Ovary (tissue), 9 donors: ENCODE data around the gene C1orf50. TPM values are rescaled to one million over a fixed set of nuclear protein-coding genes. Genes with fewer than 3 reads are reported as not detected.

Source experiments
- DNase-seq, 5 donors: peaks; one replicate each; pipeline ENCODE4 v3.0.0-alpha.2; 2019 to 2020
- H3K27ac ChIP-seq, 2 donors: fragments of 200-600 bp; one replicate each; pipeline versions ENCODE4 v1.5.1 to v1.8.0; 2019 to 2022
- H3K27me3 ChIP-seq: fragments of 200-600 bp; one replicate; pipeline ENCODE4 v1.8.0; 2022
- H3K36me3 ChIP-seq: fragments of 200-600 bp; sonication (generic); one replicate; pipeline ENCODE4 v1.5.1; 2019
- H3K4me1 ChIP-seq: one replicate; pipeline ENCODE4 v1.8.1; 2013; ENCODE audit warnings: mild to moderate bottlenecking, moderate library complexity; ENCODE audit not compliant: insufficient read depth
- H3K4me3 ChIP-seq: fragments of 200-600 bp; sonication (generic); one replicate; pipeline ENCODE4 v1.5.1; 2017
- H3K9me3 ChIP-seq, 2 donors: fragments of 200-600 bp in 1 of 2; sonication (generic) in 1 of 2; one replicate each; pipeline versions ENCODE4 v1.5.1 to v1.8.1; 2013 to 2019; ENCODE audit warnings: mild to moderate bottlenecking in 1 of 2, moderate library complexity in 1 of 2
- EP300 ChIP-seq: sonication (generic); formaldehyde crosslinking; IDR thresholded peaks from one replicate; pipeline ENCODE4 v1.6.1; 2017; ENCODE audit warnings: antibody characterized with exemption
- POLR2A ChIP-seq: fragments of 450-650 bp; IDR thresholded peaks from one replicate; pipeline ENCODE4 v1.6.1; 2017; ENCODE audit warnings: antibody characterized with exemption, mild to moderate bottlenecking, moderate library complexity
- WGBS, 3 donors: extraction: QIAGEN DNeasy Blood & Tissue Kit in 1 of 3; methylation state at CpG; one replicate each; pipeline versions ENCODE4 v1.1.5 to v1.1.7; 2013 to 2017; 5-methylcytosine and 5-hydroxymethylcytosine counted together
- intact Hi-C, 4 donors: fragments of 100-400 bp; cut with DNase I; formaldehyde crosslinking; loops; one replicate each; pipeline versions ENCODE4 v1.11.0 to v1.15.1; 2022 to 2023
- polyA plus RNA-seq, 2 donors: library from polyadenylated mRNA; stranded (reverse); fragments of 200-250 nt in 1 of 2; fragments of 350-450 nt in 1 of 2; fragmentation: Illumina TruSeq in 1 of 2; extraction: RNeasy Lipid Tissue Mini Kit (QIAGEN cat#74804) in 1 of 2; gene quantifications; one replicate each; pipeline ENCODE4 v1.2.3, GENCODE V29; 2013 to 2014
- total RNA-seq, 7 donors: library from RNA; depleted of rRNA in 2 of 7; stranded (reverse); fragments of >200 nt in 2 of 7; fragmentation: NEBNext Ultra II Directional in 3 of 7; extraction: Animal tissue kit (Norgen Biotek cat#: 25700) in 3 of 7; gene quantifications; one replicate each; pipeline versions ENCODE4 v1.1.0 to v1.2.4, GENCODE V29; 2016 to 2023
- TF ChIP-seq, protein P1 (sequence below), 3 donors: fragments of 450-650 bp in 2 of 3; fragments of 200-600 bp in 1 of 3; IDR thresholded peaks; one replicate each; pipeline versions ENCODE4 v1.5.1 to v1.8.0; 2016 to 2022; ENCODE audit warnings: antibody characterized with exemption in 3 of 3, mild to moderate bottlenecking in 1 of 3
- donor health status: DM: no; HTN: no; CAD: no; lungs with moderate emphysema.
- donor health status: DM: no; HTN: no; CAD: no.
- donor health status: Bipolar disorder and iron deficiency.
- donor health status: DM: yes; HTN: yes; CAD: no.
- donor health status: DM: no; HTN: no; CAD: no.
- donor health status: DM: yes; HTN: yes; CAD: no.

C1orf50 gene
- total and polyA plus RNA-seq, 9 donors: 1.3 to 13.6 (median 5.8) TPM

DNA sequence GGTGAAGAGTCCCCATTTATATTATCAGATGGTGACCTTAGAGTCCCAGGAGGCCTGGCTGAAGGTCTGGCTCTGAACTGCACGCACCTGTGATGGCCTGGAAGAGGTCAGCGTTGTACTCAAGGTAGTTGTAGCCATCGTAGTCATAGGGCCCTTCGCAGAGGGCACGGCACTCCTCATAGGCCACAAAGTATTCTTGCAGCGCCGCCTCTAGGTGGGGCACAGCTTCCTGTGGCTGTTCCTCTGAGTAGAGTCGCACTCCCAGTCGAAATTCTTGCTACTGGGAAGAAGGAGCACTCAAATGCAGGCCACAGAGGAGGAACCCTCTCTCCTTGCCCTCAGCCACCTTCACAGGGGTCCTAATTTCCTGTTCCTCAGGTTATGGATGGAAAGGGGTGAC lies 7.9 kb upstream of the C1orf50 start:
- H3K4me3 ChIP-seq: no peak overlapping the region
- no peaks in the 10 kb centered on the region for H3K9me3 ChIP-seq
- WGBS, 3 donors: 68 to 83% (median 77%) methylated on average over 9 of the region's 9 CpGs
- intact Hi-C loops: no loop called here
- no peaks in the 10 kb centered on the region for H3K36me3 ChIP-seq
- no peak for DNase-seq
- peaks cover 2% of the 10 kb centered on the region for H3K4me1 ChIP-seq
- no peak overlapping the region for H3K27ac ChIP-seq
- no peaks in the 10 kb centered on the region for H3K27me3 ChIP-seq
- no peak for TF ChIP-seq EP300
- TF ChIP-seq, protein P1, sequence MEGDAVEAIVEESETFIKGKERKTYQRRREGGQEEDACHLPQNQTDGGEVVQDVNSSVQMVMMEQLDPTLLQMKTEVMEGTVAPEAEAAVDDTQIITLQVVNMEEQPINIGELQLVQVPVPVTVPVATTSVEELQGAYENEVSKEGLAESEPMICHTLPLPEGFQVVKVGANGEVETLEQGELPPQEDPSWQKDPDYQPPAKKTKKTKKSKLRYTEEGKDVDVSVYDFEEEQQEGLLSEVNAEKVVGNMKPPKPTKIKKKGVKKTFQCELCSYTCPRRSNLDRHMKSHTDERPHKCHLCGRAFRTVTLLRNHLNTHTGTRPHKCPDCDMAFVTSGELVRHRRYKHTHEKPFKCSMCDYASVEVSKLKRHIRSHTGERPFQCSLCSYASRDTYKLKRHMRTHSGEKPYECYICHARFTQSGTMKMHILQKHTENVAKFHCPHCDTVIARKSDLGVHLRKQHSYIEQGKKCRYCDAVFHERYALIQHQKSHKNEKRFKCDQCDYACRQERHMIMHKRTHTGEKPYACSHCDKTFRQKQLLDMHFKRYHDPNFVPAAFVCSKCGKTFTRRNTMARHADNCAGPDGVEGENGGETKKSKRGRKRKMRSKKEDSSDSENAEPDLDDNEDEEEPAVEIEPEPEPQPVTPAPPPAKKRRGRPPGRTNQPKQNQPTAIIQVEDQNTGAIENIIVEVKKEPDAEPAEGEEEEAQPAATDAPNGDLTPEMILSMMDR (IDR thresholded peaks at IDR 0.05): no peak

DNA sequence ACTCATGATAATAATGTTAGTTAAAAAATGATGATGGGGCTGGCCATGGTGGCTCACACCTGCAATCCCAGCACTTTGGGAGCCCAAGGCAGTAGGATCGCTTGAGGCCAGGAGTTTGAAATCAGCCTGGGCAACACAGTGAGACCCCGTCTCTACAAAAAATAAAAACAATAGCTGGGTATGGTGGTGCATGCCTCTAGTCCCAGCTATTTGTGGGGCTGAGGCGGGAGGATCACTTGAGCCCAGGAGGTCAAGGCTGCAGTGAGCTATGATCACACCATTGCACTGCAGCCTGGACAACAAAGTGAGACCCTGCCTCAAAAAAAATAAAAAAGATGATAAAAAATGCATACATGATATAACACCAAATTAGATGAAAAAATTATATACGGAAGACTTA lies 5.5 kb upstream of the C1orf50 start:
- Histone ChIP-seq H3K27ac (no peak overlapping the region), H3K36me3 (no peaks in the 10 kb centered on the region), H3K27me3 (no peaks in the 10 kb centered on the region), H3K9me3 (no peaks in the 10 kb centered on the region), H3K4me3 (no peak overlapping the region), H3K4me1 (peaks cover 5% of the 10 kb centered on the region)
- no peak for DNase-seq
- TF ChIP-seq EP300 (no peak), POLR2A (no peak)
- TF ChIP-seq, protein P1 (IDR thresholded peaks at IDR 0.05): no peak
- 82 to 89% (median 87%) methylated on average over 4 of the region's 4 CpGs for WGBS, 3 donors
- intact Hi-C loops: loop anchor here in 3 of 4 donors (10.0 kb wide), 3 partner anchors 53 to 163 kb away; partner anchors contain the start of genes YBX1 (in 2 of the 3), ERMAP (in 1 of the 3) and SVBP (in 1 of the 3)

DNA sequence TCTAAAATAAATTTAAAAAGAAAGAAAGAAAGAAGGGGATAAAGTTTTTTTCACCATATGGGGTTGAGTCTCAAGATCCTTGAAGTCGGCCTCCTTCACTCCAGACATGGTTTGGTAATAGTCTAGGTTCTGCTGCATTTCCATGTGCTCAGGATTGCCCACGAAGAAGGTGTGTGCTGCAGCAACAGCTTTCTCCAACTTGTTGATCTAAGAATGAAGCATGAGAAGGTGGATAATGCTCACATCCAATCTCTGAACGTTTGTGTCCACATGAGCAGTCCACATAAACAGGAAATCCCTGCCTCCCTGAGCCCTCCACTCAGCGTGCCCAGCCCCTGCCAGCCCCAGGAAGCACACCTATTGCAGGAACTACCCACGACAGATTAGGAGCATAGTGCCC lies 4.8 kb upstream of the C1orf50 start:
- H3K4me3 ChIP-seq: no peak overlapping the region
- no peaks in the 10 kb centered on the region for H3K36me3 ChIP-seq
- H3K27me3 ChIP-seq: no peaks in the 10 kb centered on the region
- intact Hi-C loops: loop anchor here in 3 of 4 donors (10.0 kb wide), 3 partner anchors 53 to 163 kb away; partner anchors contain the start of genes YBX1 (in 2 of the 3), ERMAP (in 1 of the 3) and SVBP (in 1 of the 3)
- H3K4me1 ChIP-seq: peaks cover 5% of the 10 kb centered on the region
- no peaks in the 10 kb centered on the region for H3K9me3 ChIP-seq
- TF ChIP-seq, protein P1 (IDR thresholded peaks at IDR 0.05): no peak
- TF ChIP-seq EP300 (no peak), POLR2A (no peak)
- 71 to 79% (median 72%) methylated on average over 5 of the region's 5 CpGs for WGBS, 3 donors
- H3K27ac ChIP-seq: no peak overlapping the region
- DNase-seq: no peak

DNA sequence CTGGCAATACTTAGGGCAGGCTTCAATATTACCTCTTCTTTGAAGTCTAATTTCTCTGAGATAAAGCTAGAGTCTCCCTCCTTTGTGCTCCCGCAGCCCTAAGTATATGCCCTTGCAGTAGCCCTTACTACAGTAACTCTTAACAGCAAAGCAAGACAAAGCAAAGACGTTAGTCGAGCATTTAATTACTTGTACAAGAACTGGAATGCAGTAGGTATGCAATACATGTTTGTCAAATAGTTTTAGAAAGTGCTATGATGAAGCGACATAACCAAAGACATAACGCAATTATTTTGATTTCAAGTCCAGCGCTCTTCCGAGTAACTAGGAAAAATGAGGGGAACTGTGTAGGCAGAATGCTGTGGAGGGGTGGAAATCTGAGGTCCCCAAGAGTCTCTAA lies 1.8 kb upstream of the C1orf50 start:
- intact Hi-C loops: loop anchor here in 3 of 4 donors (10.0 kb wide), 3 partner anchors 50 to 160 kb away; partner anchors contain the start of genes YBX1 (in 2 of the 3), ERMAP (in 1 of the 3) and SVBP (in 1 of the 3)
- no peak for DNase-seq
- peaks cover 8% of the 10 kb centered on the region for H3K4me1 ChIP-seq
- no peaks in the 10 kb centered on the region for H3K36me3 ChIP-seq
- TF ChIP-seq EP300: no peak
- TF ChIP-seq POLR2A: no peak
- TF ChIP-seq, protein P1 (IDR thresholded peaks at IDR 0.05): no peak
- no peaks in the 10 kb centered on the region for H3K27me3 ChIP-seq
- no peaks in the 10 kb centered on the region for H3K9me3 ChIP-seq
- 3 to 6% (median 3%) methylated on average over 7 of the region's 7 CpGs for WGBS, 3 donors
- peak overlapping the region; percentile 81 for H3K4me3 ChIP-seq
- H3K27ac ChIP-seq: peak overlapping the region in 1 of 2 donors; percentile 80
